Lung microvascular endothelial cell (primary cell): ENCODE data around the gene CES1. TPM values are rescaled to one million over a fixed set of nuclear protein-coding genes. Genes with fewer than 3 reads are reported as not detected.
"Not testable (repeated sequence)": the region's sequence is repeated elsewhere in the genome, so short reads cannot be mapped to it uniquely, and the experiment has no call there.

Experiments used
- DNase-seq, 2 donors: peaks; one replicate each; pipeline versions ENCODE4 v3.0.0 to v3.0.0-alpha.2; 2010; ENCODE audit warnings: low read depth in 2 of 2
- total RNA-seq: library from RNA; depleted of rRNA; stranded (reverse); fragments of >200 nt; gene quantifications from 2 replicates; pipeline ENCODE4 v1.2.1, GENCODE V29; 2014

CES1 gene
- total RNA-seq, 1 donor from 2014 or later, result 1.4 TPM

DNA sequence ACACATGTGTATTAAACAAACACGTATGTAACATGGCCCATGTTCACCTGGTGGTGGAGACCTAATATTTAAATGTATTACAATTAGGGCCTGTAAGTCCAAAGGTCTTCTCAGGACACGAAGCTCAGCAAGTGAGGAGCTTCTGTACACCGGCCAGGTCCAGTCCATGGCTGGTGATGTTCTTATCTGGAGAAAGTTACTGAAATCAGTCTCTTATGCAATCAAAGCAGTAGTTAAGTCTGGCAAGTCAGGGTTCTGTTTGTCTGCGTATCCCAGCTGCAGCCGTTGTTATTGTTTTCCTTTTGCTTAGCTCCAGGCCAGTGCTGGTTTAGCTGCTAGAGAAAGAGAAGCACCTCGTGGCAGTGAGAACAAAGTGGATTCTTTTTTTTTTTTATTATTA is 41.4 kb downstream of the CES1 start:
- DNase-seq, result not testable (repeated sequence)

DNA sequence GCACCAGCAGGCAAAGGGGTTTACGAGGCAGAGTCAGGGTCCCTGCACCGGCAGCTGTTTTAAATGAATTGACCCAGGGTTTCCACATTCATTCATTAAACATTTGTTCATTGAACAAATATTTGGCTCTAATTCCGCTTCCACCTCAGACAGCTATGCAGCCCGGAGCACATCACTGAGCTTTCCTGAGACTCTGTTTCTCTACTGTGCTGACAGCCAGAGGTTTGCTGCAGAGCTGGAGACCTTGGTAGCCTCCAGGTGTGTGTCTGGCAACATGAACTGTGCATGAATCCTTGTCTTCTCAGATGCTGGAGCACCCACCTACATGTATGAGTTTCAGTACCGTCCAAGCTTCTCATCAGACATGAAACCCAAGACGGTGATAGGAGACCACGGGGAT is 42.7 kb downstream of the CES1 start:
- DNase-seq, result not testable (repeated sequence)

DNA sequence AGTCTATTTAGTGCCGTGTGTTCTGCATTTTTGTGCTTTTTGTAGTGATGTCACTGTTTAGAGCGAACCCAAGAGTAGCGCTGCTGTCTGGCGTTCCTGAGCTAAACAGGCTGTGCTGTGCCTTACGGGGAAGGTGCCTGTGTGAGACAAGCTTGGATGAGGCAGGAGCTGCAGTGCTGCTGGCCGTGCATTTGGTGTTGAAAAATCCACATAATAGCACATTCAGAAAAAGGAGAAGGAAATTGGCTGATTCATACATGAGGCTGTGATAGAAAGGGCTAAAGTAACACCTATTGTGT is 50.2 kb downstream of the CES1 start:
- not testable (repeated sequence) for DNase-seq

DNA sequence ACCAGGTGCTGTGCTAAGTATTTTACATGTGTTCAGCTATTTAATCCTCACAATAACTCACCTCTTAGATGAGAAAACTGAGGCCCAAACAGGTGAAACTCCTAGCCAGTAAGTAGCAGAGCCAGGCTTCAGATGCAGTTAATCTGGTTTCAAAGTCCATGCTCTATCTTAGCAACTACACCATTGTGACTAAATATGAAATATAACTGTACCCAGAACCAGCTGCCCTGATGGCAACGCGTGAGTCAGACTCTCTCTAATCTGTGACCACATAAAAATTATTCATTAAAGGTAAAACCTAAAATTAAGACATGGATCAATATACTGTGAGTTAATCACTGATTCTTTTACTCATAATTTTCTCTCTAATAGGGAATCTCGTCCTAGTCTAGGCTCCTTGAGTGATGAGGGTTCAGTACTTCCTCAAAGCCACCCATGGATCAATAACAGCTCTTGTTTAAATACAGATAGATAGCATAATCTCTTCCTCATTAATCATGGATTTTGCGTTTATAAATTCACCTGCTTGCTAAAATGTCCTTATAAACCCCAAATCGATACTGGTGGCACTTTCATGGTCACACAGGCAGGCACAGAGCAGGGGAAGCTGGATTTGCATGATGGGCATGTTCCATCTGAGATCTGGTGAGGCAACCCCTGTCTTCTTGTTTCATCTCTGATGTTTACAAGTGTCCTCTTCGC is 50.7 kb downstream of the CES1 start:
- DNase-seq, result not testable (repeated sequence)

DNA sequence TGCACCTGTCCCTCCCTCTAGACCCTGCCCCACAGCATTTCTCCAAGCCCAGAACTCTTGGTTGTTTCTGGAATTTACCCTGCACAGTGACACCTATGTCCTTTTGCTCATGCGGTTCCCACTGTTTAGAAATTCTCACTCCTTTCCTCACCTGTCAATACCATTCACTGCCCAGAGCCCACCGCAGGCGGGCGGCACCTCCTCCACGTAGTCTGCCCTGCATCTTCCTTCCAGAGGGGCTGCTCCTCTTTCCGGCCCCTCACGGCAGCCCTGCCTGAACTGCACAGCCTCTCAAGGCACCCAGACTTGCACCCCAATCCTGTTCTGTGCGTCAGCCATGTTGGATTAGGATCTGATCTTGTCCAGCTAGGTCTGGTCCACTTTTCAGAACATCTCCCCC is 51.4 kb downstream of the CES1 start:
- DNase-seq, result not testable (repeated sequence)

DNA sequence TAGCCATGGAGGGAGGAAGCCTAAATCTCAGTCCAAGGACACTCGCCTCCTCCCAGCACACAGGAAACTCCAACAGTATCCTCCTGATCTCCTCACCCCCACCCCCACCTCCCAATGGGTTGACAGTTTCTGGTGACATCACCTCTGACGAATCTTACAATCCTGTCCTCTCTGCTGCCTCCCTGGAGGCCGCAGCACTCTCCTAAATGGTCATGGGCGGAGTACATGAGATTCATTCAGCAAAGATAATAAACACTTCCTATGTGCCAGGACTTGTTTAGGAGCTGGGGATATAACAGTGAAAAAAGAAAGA is 52.8 kb downstream of the CES1 start:
- not testable (repeated sequence) for DNase-seq

DNA sequence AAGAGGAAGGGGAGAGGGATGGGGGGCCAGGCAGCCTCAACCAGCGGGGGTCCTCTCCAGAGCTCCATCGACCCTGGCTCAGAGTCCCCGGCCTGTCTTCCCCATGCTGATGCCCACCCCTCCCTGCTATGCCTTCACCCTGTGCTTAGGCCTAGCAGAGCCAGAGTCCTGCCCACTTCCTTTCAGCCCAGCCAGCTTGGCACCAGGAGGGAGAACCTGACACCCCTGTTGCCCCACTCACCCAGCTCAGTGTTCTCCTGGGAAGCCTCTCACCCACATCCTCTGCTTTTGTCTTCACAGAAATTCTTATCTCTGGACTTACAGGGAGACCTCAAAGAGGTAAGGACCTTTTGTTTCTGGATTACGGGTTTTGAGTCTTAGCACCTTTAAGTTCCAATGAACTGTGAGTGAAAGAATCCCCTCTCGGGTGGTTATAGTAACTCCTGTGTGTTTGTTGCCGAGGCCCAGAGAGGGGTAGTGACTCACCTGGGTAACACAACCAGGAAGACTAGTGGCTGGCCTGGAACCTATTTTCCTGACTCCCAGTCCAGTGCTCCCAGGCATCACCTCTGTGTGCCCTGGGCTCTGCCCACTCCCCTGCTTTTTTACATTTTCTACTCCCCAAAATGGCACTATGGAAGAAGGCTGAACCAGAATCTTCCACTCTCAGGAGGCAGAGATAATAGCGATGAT is 53.3 kb downstream of the CES1 start:
- DNase-seq, result no peak

DNA sequence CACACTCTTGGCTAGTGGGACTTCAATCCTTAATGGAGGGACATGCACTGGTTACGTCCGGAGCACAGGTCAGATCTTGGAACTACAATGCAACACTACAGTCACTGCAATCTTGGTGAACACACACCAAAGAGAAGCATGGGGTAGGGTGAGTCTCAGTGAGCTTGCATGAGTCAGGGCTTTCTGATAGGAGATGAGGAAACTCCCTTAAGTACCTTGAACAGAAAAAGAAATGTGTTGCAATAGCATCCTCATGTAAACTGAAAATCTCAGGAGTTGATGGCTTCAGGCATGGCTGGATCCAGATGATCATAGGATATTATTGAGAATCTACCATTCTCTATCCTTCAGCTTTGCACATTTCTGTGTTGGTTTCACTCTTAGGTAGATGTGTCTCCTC is 54.1 kb downstream of the CES1 start:
- no peak for DNase-seq

DNA sequence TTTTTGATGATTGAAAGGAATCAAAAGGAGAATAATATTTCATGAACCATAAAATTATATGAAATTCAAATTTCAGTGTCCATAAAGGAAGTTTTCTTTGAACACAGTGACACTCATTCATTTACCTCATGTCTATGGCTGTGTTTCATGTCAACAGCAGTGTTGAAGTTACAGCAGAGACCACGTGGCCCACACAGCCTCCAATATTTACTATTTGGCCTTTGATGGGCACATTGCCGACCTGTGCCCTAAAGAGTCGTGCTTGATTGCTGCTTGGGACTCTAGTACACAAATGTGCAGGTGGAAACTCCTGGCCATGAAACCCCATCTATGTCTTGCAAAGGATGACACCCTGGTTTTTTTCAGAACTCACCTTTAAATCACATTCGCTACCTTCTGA is 57.0 kb downstream of the CES1 start:
- DNase-seq, result no peak

DNA sequence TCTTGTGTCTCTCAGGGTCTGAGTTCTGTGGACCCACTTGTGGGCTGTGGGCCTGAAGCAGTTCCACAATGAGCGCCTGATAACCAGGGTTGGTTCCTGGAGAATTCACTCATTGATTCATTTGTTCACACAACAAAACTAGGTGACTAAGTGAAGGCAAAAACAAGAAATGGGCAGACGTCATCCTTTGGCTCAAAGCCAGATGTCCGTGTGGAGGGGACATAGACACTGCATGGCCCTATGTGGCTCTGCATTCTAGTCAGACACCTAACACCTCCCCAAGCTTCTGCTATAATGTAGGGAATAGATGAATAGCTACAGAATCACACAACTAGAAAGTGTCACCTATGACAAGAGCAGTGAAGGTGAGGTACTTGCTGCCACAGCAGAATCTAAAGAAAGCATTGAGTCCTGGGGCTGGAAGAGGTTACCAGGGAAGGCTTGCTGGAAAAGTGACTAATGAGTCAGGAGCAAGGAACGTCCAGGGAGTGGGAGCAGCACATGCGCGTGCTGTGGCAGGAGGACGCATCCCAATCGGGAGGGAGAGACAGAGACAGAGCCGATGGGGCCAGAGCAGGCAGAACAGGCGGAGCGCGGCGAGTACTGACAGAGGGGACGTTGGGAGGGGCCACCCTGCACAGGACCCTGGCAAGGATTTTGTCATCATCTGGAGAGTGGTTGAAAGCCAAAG is 58.9 kb downstream of the CES1 start:
- no peak for DNase-seq

DNA sequence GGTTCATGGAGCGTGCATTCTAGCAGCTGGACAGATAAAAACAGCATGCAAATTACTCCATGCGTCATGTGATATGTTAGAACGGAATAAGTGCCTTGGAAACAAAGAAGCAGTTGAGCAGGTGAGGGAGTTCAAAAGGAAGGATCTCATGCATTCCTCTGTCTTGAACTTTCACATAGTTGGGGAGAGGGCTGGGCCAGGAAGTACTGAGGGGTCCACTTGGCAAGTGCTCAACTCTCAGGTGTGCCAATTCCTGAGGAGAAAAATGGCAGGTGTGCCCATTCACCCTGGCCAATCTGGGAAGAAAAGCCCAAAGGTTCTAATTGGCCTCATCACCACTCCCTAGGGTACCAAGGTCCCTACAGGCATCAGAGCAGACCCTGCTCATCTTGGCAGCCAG is 67.7 kb downstream of the CES1 start:
- DNase-seq, result no peak

DNA sequence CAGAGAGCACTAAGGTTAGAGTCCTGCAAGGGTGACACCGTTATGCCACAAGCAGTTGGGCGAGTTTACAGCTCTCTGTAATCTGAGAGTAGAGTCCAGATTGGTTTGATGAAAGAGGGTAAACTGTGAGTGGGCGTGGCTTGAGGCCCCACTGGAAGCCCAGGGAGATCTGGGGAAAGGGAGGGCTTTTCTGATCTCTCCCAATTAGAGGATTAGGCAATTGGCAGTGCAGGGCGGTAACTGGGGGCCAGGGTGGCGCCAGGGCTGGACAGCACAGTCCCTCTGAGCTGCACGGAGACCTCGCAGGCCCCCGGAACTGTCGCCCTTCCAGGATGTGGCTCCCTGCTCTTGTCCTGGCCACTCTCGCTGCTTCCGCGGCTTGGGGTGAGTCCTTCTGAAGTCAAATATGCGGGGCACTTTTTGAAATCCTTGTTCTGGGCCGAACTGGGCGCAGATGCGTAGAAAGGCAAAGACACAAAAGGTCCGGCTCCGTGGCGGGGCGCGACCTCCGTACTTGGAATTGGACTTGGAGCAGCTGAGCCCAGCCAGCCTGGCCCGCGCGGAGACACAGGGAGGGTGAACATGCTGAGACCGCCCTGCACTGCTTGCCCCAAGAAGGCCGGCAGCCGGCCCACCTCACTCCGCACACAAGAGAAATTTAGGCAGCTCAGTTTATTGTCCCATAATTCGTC is 72.4 kb downstream of the CES1 start:
- no peak for DNase-seq

DNA sequence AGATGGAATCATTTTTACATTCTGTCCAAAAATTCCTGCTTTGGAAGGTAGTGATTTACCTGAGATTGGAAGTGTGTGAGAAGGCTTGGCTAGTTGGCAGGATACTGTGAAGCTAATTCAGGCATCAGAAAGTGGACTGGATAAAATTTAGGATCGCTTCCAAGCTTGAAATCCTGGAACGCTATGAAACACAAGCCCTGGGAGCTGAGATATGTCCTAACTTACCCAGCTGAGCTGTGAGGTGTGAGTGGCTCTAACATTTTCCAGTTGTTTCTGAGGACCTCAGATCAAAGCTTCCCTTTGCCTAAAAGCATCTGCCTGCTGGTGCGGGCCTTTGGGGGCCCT is 73.0 kb downstream of the CES1 start:
- not testable (repeated sequence) for DNase-seq

DNA sequence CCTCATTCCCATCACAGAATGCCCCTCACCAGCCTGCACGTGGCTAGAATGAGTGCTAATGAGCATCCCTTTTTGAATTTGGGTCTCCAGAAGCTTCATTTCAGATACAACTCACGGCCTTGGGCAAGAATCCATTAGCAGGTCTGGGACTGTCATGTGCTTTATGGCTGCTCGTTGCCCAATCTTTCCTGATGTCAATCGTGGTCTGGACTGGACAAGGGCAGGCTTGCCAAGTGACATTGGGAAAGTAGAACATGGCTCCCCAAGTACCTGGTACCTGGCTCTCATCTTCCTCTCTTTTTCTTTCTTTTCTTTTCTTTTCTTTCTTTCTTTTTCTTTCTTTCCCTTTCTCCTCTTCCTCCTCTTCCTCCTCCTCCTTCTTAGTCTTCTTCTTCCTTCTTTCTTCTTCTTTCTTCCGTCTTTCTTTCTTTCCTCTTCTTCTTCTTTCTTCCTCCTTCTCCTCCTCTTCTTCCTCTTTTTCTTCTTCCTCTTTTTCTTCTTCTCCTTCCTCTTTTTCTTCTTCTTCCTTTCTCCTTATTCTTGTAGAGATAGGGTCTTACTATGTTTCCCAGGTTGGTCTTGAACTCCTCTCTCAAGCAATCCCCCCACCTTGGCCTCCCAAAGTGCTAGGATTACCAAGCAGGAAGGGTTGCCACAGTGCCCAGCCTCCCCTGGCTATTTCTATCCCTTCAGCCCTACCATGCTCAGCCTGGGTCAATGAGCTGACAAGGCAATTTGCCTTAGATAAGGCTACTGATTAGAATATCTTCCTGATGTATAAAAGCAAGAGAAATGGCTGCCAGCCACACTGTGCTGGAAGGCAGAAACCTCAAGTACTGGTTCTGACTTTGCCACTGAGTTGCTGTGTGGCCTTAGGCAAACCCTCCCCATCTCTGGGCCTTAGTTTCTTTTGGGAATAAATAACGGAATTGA is 75.0 kb downstream of the CES1 start:
- DNase-seq, result not testable (repeated sequence)

DNA sequence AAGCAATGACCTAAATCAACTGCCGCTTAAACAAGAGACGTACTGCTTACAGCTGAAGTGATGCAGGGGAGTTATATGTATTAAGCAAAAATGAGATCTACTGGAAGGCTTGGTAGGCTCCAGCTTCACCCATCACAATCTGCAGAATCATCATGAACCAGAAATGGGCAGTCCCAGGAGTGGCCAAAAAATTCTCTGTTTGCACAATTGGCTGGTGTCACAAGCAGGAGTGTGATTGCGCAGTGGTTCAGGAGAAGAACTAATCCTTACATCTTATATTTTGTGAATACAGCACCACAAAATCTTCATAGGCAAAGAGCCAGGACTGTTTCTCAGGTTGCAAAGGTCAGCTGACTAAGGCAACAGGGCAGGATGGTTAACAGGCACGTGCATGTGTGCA is 75.9 kb downstream of the CES1 start:
- DNase-seq, result no peak

DNA sequence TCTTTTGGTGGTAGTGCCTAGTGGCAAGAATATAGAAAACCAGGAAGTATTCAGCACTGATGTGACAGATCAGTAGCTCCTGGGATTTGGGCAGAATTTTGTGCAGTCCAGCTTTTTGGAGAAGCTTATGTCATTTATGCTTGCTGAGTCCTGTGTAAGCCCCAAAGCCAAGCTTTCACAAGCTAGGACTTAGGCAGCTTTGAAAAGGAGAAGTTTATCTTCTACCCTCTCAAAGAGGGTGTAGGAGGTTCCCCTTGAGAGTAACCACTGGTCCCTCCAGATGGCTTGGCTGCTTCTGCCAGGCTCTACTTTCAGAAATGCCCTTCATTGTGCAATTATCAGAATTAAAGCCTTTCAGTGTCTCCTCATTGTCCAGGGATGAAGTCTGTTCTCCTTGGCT is 78.8 kb downstream of the CES1 start:
- no peak for DNase-seq

DNA sequence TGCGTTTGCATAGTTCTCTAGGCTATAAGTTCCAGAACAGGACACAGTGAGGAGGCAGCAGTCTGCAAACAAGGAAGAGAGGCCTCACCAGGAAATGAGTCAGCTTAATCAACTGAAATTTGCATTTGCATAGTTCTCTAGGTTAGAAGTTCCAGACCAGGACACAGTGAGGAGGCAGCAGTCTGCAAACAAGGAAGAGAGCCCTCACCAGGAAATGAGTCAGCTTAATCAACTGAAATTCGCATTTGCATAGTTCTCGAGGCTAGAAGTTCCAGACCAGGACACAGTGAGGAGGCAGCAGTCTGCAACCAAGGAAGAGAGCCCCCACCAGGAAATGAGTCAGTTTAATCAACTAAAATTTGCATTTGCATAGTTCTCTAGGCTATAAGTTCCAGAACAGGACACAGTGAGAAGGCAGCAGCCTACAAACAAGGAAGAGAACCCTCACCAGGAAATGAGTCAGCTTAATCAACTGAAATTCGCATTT is 79.7 kb downstream of the CES1 start:
- not testable (repeated sequence) for DNase-seq
